ENCODE data around the gene GNAQ. TPM values are rescaled to one million over a fixed set of nuclear protein-coding genes. Genes with fewer than 3 reads are reported as not detected.

GNAQ gene
- total RNA-seq, 1 experiment from 2014 or later = 38.2 TPM

GRCh38 chr9:77891128-77891800 lies 140.3 kb downstream of the GNAQ start:
- BruUV-seq (replicated peaks) = no TSS peak
- Mint-ChIP-seq H3K27me3 (ENCODE audit: insufficient read depth, unreplicated experiment) (no peaks in the 10 kb centered on the region), H3K9me3 (ENCODE audit: unreplicated experiment) (no peaks in the 10 kb centered on the region), H3K4me1 (ENCODE audit: insufficient read depth, unreplicated experiment) (no peaks in the 10 kb centered on the region), H3K36me3 (ENCODE audit: insufficient read depth, unreplicated experiment) (peaks cover 22% of the 10 kb centered on the region), H3K27ac (ENCODE audit: low read depth, unreplicated experiment) (no peak overlapping the region), H3K4me3 (ENCODE audit: unreplicated experiment) (no peak overlapping the region)
- CTCF ChIA-PET = interaction anchor here (0.9 kb wide), 1 partner anchor 9 kb away, joined by 3 read pairs; no protein-coding TSS in a partner anchor
- no peak for DNase-seq (ENCODE audit: unreplicated experiment)
- TF ChIP-seq CTCF (IDR thresholded peaks at IDR 0.05; ENCODE audit: unreplicated experiment) = no peak
- intact Hi-C loops (cut with micrococcal nuclease) = no loop called here
- POLR2A ChIA-PET = no interaction called here

GRCh38 chr9:77887662-77888061 lies 143.9 kb downstream of the GNAQ start:
- Mint-ChIP-seq H3K4me1 (ENCODE audit: insufficient read depth, unreplicated experiment) (peaks cover 23% of the 10 kb centered on the region), H3K27me3 (ENCODE audit: insufficient read depth, unreplicated experiment) (no peaks in the 10 kb centered on the region), H3K27ac (ENCODE audit: low read depth, unreplicated experiment) (no peak overlapping the region), H3K9me3 (ENCODE audit: unreplicated experiment) (no peaks in the 10 kb centered on the region), H3K4me3 (ENCODE audit: unreplicated experiment) (no peak overlapping the region), H3K36me3 (ENCODE audit: insufficient read depth, unreplicated experiment) (peaks cover 13% of the 10 kb centered on the region)
- BruUV-seq (replicated peaks) = no TSS peak
- ChIA-PET POLR2A (no interaction called here), CTCF (interaction anchor here (0.9 kb wide), 1 partner anchor 8 kb away, joined by 4 read pairs; no protein-coding TSS in a partner anchor)
- intact Hi-C loops (cut with micrococcal nuclease) = no loop called here
- TF ChIP-seq CTCF (IDR thresholded peaks at IDR 0.05; ENCODE audit: unreplicated experiment) = no peak
- DNase-seq (ENCODE audit: unreplicated experiment) = no peak

- H3K27me3 Mint-ChIP-seq (ENCODE audit: insufficient read depth, unreplicated experiment) = no peaks in the 10 kb centered on the region
- no peak overlapping the region for H3K27ac Mint-ChIP-seq (ENCODE audit: low read depth, unreplicated experiment)
- no peak for TF ChIP-seq CTCF (IDR thresholded peaks at IDR 0.05; ENCODE audit: unreplicated experiment)
- no TSS peak for BruUV-seq (replicated peaks)
- ChIA-PET CTCF (interaction anchor here (0.7 kb wide), 2 partner anchors 92 to 150 kb away, joined by 3 to 4 read pairs; no protein-coding TSS in a partner anchor), POLR2A (interaction anchor here (1.2 to 1.3 kb wide), 3 partner anchors 14 to 147 kb away, joined by 3 to 5 read pairs (median 3); partner anchors contain the start of gene GNAQ)
- peaks cover 23% of the 10 kb centered on the region for H3K4me1 Mint-ChIP-seq (ENCODE audit: insufficient read depth, unreplicated experiment)
- H3K9me3 Mint-ChIP-seq (ENCODE audit: unreplicated experiment) = no peaks in the 10 kb centered on the region
- DNase-seq (ENCODE audit: unreplicated experiment) = no peak
- intact Hi-C loops (cut with micrococcal nuclease) = no loop called here
- H3K4me3 Mint-ChIP-seq (ENCODE audit: unreplicated experiment) = no peak overlapping the region
- peaks cover 7% of the 10 kb centered on the region for H3K36me3 Mint-ChIP-seq (ENCODE audit: insufficient read depth, unreplicated experiment)
Measured at GRCh38 chr9:77885104-77885672, 146.4 kb downstream of the GNAQ start.

Data from MCF 10A (cell line).